ENCODE data around the gene MT1HL1. TPM values are rescaled to one million over a fixed set of nuclear protein-coding genes. Genes with fewer than 3 reads are reported as not detected.

The MT1HL1 gene
- total RNA-seq, 1 experiment from 2014 or later = not detected

DNA sequence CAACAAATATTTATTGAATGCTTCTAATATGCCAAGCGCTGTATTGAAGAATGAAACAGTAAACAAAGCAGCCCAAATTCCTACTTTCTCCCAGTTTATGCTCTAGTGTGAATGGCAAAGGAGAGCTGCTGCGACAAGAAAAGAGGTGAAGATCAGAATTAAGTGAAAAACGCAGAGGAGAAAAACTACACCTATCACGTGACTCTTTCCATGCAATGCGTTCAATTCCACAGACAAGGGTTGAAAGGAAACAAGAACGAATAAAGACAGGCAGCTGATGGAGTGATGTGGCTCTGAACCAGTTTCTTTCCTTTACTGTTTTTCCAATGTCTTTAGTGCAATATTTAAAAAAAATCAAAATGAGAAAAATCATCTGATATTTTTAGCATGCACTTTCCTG lies 23.6 kb downstream of the MT1HL1 start:
- no peaks in the 10 kb centered on the region for H3K79me2 ChIP-seq (ENCODE audit: low read length)
- ATAC-seq (no peak), DNase-seq (peak; percentile 29)
- no peak overlapping the region for H3K4me3 ChIP-seq (ENCODE audit: low read length)
- H3K4me1 ChIP-seq (ENCODE audit: insufficient read depth, low read length) = no peaks in the 10 kb centered on the region
- H2AFZ ChIP-seq (ENCODE audit: low read length) = no peak overlapping the region
- H3K9me3 ChIP-seq (ENCODE audit: low read length) = no peaks in the 10 kb centered on the region
- H3K9me2 ChIP-seq (replicated peaks; ENCODE audit: low read length) = no peaks in the 10 kb centered on the region
- intact Hi-C loops (cut with micrococcal nuclease) = no loop called here
- H3K27ac ChIP-seq (ENCODE audit: low read length) = no peak overlapping the region
- H3K4me2 ChIP-seq (ENCODE audit: low read length) = no peak overlapping the region
- no peaks in the 10 kb centered on the region for H3F3A ChIP-seq (ENCODE audit: low read length, unreplicated experiment)
- ChIA-PET CTCF (no interaction called here), POLR2A (ENCODE audit: unreplicated experiment) (no interaction called here)
- no TSS peak for BruUV-seq (replicated peaks)
- TF ChIP-seq EZH2phosphoT487 (IDR thresholded peaks at IDR 0.05; ENCODE audit: borderline replicate concordance, low read length) (no peak), EZH2 (IDR thresholded peaks at IDR 0.05; ENCODE audit: low read length, unreplicated experiment) (no peak)
- TF ChIP-seq, protein P1, sequence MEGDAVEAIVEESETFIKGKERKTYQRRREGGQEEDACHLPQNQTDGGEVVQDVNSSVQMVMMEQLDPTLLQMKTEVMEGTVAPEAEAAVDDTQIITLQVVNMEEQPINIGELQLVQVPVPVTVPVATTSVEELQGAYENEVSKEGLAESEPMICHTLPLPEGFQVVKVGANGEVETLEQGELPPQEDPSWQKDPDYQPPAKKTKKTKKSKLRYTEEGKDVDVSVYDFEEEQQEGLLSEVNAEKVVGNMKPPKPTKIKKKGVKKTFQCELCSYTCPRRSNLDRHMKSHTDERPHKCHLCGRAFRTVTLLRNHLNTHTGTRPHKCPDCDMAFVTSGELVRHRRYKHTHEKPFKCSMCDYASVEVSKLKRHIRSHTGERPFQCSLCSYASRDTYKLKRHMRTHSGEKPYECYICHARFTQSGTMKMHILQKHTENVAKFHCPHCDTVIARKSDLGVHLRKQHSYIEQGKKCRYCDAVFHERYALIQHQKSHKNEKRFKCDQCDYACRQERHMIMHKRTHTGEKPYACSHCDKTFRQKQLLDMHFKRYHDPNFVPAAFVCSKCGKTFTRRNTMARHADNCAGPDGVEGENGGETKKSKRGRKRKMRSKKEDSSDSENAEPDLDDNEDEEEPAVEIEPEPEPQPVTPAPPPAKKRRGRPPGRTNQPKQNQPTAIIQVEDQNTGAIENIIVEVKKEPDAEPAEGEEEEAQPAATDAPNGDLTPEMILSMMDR (conservative IDR thresholded peaks at IDR 0.05; ENCODE audit: low read depth, low read length) = no peak
- H3K9ac ChIP-seq (ENCODE audit: low read length) = no peak overlapping the region
- no peaks in the 10 kb centered on the region for H3K36me3 ChIP-seq (ENCODE audit: low read depth, low read length)
- H4K20me1 ChIP-seq (ENCODE audit: low read length) = no peaks in the 10 kb centered on the region
- peaks cover 14% of the 10 kb centered on the region for H3K27me3 ChIP-seq (ENCODE audit: low read length)

DNA sequence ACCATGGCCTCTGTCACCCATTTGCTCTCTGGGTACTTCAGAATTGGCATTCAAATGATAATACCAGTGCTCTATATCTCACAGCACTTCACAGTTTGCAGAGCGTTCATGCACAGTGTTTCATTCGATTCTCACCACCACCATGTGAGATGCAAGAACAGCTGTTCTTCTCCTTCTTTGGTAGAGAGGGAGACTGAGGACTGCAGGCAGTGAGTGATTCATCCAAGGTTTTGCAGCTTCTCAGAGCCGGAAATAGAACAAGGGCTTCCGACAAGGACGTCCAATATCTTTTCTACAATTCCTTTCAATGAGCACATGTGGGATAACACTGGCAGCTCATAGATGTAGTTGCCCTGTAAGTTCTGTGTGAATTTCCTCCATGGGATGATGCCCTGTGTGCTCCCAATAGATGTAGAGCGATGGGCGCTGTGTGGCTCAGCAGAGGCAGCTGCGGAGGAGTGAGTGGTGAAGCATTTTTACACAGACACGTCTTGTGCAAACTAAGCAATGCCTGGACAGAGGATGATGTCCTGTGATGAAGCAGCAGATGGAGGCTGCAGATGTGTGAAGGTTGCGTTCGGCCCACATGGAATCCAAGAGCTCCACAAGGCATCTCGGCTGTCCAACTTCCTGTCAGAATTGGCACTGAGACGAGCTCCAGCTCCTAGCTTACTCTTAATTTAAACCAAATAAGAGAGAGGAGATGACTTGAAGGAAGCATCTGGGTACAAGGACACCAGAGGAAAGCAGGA lies 24.9 kb downstream of the MT1HL1 start:
- H3F3A ChIP-seq (ENCODE audit: low read length, unreplicated experiment) = no peaks in the 10 kb centered on the region
- H3K9me3 ChIP-seq (ENCODE audit: low read length) = no peaks in the 10 kb centered on the region
- no peaks in the 10 kb centered on the region for H3K4me1 ChIP-seq (ENCODE audit: insufficient read depth, low read length)
- H3K27me3 ChIP-seq (ENCODE audit: low read length) = peaks cover 14% of the 10 kb centered on the region
- no peaks in the 10 kb centered on the region for H3K36me3 ChIP-seq (ENCODE audit: low read depth, low read length)
- no peak for ATAC-seq
- no peak for DNase-seq
- H3K79me2 ChIP-seq (ENCODE audit: low read length) = no peaks in the 10 kb centered on the region
- H4K20me1 ChIP-seq (ENCODE audit: low read length) = no peaks in the 10 kb centered on the region
- ChIA-PET POLR2A (ENCODE audit: unreplicated experiment) (no interaction called here), CTCF (no interaction called here)
- H3K9ac ChIP-seq (ENCODE audit: low read length) = no peak overlapping the region
- no peak overlapping the region for H2AFZ ChIP-seq (ENCODE audit: low read length)
- H3K4me3 ChIP-seq (ENCODE audit: low read length) = no peak overlapping the region
- H3K27ac ChIP-seq (ENCODE audit: low read length) = no peak overlapping the region
- H3K4me2 ChIP-seq (ENCODE audit: low read length) = no peak overlapping the region
- intact Hi-C loops (cut with micrococcal nuclease) = no loop called here
- H3K9me2 ChIP-seq (replicated peaks; ENCODE audit: low read length) = no peaks in the 10 kb centered on the region
- TF ChIP-seq EZH2phosphoT487 (IDR thresholded peaks at IDR 0.05; ENCODE audit: borderline replicate concordance, low read length) = no peak
- TF ChIP-seq EZH2 (IDR thresholded peaks at IDR 0.05; ENCODE audit: low read length, unreplicated experiment) = no peak
- TF ChIP-seq, protein P1 (conservative IDR thresholded peaks at IDR 0.05; ENCODE audit: low read depth, low read length) = no peak
- no TSS peak for BruUV-seq (replicated peaks)

DNA sequence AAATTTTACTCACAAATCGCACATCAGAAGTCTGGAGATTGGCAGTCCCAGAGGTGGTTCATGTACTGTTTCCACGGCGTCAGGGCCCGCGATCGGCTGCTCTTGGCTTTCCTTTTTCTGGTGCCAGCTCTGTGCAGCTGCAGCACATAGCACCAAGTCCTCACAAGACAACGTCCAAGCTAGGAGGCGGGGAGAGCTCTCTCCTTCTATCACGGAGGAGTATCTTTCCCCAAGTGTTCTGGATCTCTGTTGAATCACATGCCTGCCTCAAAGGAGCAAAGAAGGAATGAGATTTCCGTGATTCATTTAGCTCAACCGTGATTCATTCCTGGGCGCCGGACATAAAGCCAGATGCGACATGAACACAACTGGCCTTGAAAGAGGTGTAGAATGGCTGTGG lies 25.5 kb downstream of the MT1HL1 start:
- Histone ChIP-seq H2AFZ (ENCODE audit: low read length) (no peak overlapping the region), H3K4me1 (ENCODE audit: insufficient read depth, low read length) (no peaks in the 10 kb centered on the region), H3K9me3 (ENCODE audit: low read length) (no peaks in the 10 kb centered on the region), H3K9me2 (replicated peaks; ENCODE audit: low read length) (no peaks in the 10 kb centered on the region), H3K79me2 (ENCODE audit: low read length) (no peaks in the 10 kb centered on the region), H3K27me3 (ENCODE audit: low read length) (peaks cover 14% of the 10 kb centered on the region), H3K4me2 (ENCODE audit: low read length) (no peak overlapping the region), H3K4me3 (ENCODE audit: low read length) (no peak overlapping the region), H4K20me1 (ENCODE audit: low read length) (no peaks in the 10 kb centered on the region), H3K27ac (ENCODE audit: low read length) (no peak overlapping the region), H3F3A (ENCODE audit: low read length, unreplicated experiment) (no peaks in the 10 kb centered on the region), H3K9ac (ENCODE audit: low read length) (no peak overlapping the region), H3K36me3 (ENCODE audit: low read depth, low read length) (no peaks in the 10 kb centered on the region)
- ChIA-PET CTCF (no interaction called here), POLR2A (ENCODE audit: unreplicated experiment) (no interaction called here)
- TF ChIP-seq EZH2phosphoT487 (IDR thresholded peaks at IDR 0.05; ENCODE audit: borderline replicate concordance, low read length) (no peak), EZH2 (IDR thresholded peaks at IDR 0.05; ENCODE audit: low read length, unreplicated experiment) (no peak)
- TF ChIP-seq, protein P1 (conservative IDR thresholded peaks at IDR 0.05; ENCODE audit: low read depth, low read length) = no peak
- intact Hi-C loops (cut with micrococcal nuclease) = no loop called here
- no peak for DNase-seq
- no TSS peak for BruUV-seq (replicated peaks)
- ATAC-seq = no peak

All from PC-3 (cell line).